Ishikawa (cell line): ENCODE data around the gene SKAP1.

Source experiments
- CREB1 ChIP-seq: IDR thresholded peaks from 2 replicates; pipeline ENCODE4 v1.6.1; 2012; ENCODE audit warnings: low read depth
- EGR1 ChIP-seq: IDR thresholded peaks from 2 replicates; pipeline ENCODE4 v1.6.1; 2012
- FOXM1 ChIP-seq: IDR thresholded peaks from 2 replicates; pipeline ENCODE4 v1.6.1; 2012; ENCODE audit warnings: low read depth, borderline replicate concordance
- NFIC ChIP-seq: IDR thresholded peaks from 2 replicates; pipeline ENCODE4 v1.6.1; 2012
- TAF1 ChIP-seq: IDR thresholded peaks from 2 replicates; pipeline ENCODE4 v1.6.1; 2012; ENCODE audit warnings: low read depth, mild to moderate bottlenecking
- TCF12 ChIP-seq: IDR thresholded peaks from 2 replicates; pipeline ENCODE4 v1.6.1; 2012; ENCODE audit warnings: low read depth
- TEAD4 ChIP-seq: IDR thresholded peaks from 2 replicates; pipeline ENCODE4 v1.6.1; 2012
- YY1 ChIP-seq: IDR thresholded peaks from 2 replicates; pipeline ENCODE4 v1.6.1; 2012; ENCODE audit warnings: low read depth

DNA sequence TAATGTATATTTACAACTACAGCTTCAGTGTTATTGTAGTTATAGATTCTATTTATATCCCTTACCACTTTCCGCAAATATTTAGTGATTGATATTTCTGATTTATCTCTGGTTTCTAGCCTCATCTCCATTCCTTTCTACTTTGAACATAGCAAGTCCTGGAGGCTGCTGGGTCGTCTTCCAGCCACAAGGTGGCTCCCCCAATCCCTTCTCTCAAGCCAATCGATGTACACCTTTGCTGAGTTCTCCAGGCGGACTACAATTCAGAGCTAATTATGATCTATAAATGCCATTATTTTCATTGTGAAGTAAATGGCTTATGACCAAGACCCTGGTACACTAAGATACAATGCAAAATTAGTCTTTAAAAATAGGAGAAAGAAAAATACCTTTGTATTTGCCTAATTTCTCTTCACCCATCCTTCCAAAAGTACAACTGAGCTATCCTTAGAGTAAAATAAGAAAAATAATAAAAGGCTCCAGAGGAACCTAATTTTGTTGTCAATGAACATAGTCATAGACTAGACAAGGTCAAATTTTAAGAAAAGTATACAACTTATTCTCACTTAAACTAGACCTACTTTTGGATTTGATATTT, 122.1 kb downstream of the SKAP1 start:
- no peak for TF ChIP-seq TAF1
- no peak for TF ChIP-seq TCF12
- no peak for TF ChIP-seq EGR1
- TF ChIP-seq NFIC: no peak
- TF ChIP-seq CREB1: no peak
- TF ChIP-seq TEAD4: no peak
- no peak for TF ChIP-seq YY1
- no peak for TF ChIP-seq FOXM1
